Kidney epithelial cell (primary cell): ENCODE results near the gene GPC6. TPM values are rescaled to one million over a fixed set of nuclear protein-coding genes. Genes with fewer than 3 reads are reported as not detected.

Experiments used
- DNase-seq: peaks from one replicate; pipeline ENCODE4 v3.0.0-alpha.2; 2010; ENCODE audit warnings: low read depth
- H3K27me3 ChIP-seq: 2 replicates; pipeline ENCODE4 v1.6.0; 2011; ENCODE audit warnings: low read length; ENCODE audit not compliant: control insufficient read depth, insufficient read depth
- H3K36me3 ChIP-seq: 2 replicates; pipeline ENCODE4 v1.5.1; 2011; ENCODE audit warnings: low read length; ENCODE audit not compliant: control insufficient read depth, insufficient read depth
- H3K4me3 ChIP-seq: 2 replicates; pipeline ENCODE4 v1.5.1; 2011; ENCODE audit warnings: low read depth, mild to moderate bottlenecking, control low read depth, low read length
- total RNA-seq: library from RNA; depleted of rRNA; stranded (reverse); fragments of >200 nt; gene quantifications from 2 replicates; pipeline ENCODE4 v1.2.3, GENCODE V29; 2015
- TF ChIP-seq, protein P1 (sequence below): IDR thresholded peaks from 2 replicates; pipeline ENCODE4 v1.5.1; 2011; ENCODE audit warnings: mild to moderate bottlenecking, moderate library complexity, low read length, control low read depth, inconsistent platforms; ENCODE audit not compliant: insufficient read depth, poor library complexity, severe bottlenecking

GPC6 gene
- total RNA-seq, 1 donor from 2014 or later: 62.7 TPM

GRCh38 chr13:93254775-93255174, 28.2 kb downstream of the GPC6 start:
- Histone ChIP-seq H3K27me3 (no peaks in the 10 kb centered on the region), H3K36me3 (no peaks in the 10 kb centered on the region), H3K4me3 (no peak overlapping the region)
- TF ChIP-seq, protein P1, sequence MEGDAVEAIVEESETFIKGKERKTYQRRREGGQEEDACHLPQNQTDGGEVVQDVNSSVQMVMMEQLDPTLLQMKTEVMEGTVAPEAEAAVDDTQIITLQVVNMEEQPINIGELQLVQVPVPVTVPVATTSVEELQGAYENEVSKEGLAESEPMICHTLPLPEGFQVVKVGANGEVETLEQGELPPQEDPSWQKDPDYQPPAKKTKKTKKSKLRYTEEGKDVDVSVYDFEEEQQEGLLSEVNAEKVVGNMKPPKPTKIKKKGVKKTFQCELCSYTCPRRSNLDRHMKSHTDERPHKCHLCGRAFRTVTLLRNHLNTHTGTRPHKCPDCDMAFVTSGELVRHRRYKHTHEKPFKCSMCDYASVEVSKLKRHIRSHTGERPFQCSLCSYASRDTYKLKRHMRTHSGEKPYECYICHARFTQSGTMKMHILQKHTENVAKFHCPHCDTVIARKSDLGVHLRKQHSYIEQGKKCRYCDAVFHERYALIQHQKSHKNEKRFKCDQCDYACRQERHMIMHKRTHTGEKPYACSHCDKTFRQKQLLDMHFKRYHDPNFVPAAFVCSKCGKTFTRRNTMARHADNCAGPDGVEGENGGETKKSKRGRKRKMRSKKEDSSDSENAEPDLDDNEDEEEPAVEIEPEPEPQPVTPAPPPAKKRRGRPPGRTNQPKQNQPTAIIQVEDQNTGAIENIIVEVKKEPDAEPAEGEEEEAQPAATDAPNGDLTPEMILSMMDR: no peak
- DNase-seq: peak; percentile 70

DNA sequence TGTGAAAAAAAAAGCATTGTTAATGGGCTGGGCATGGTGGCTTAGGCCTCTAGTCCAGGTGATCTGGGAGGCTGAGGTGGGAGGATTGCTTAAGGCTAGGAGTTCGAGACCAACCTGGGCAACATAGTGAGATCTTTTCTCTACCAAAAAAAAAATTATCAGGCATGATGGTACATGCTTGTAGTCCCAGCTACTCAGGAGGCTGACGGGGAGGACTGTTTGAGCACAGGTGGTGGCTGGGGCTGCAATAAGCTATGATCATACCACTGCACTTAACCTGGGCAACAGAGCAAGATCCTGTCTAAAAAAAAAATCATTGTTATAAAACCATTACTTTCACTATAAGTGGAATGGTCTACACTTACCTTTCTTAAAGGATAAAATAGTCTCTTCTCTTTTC, 30.4 kb downstream of the GPC6 start:
- no peaks in the 10 kb centered on the region for H3K36me3 ChIP-seq
- no peak for DNase-seq
- H3K4me3 ChIP-seq: no peak overlapping the region
- no peaks in the 10 kb centered on the region for H3K27me3 ChIP-seq
- TF ChIP-seq, protein P1: no peak

DNA sequence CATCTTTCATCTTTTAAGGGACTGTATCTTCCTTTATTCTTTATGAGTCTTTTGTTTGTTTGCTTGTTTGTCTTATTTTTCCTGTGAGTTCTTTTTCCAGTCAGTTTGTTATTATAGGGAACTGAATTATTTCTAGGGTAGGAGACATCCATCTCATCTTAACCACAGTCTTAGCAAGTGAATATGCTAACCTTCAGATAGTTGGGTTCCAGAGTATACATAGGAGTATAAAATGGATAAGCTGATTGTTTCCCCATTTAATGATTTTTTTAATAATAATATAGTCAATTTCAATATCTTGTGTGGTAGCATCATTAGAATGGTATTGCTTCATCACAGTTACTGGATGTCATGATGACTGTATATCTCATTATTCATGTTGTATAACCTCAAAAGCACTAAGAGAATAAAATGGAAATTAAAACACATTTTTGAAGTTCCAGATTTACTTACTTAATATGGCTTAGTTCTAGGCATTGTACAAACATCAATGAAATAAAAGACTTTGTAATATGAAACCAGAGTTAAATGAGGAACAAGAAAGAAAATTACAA, 33.0 kb downstream of the GPC6 start:
- Histone ChIP-seq H3K4me3 (no peak overlapping the region), H3K36me3 (no peaks in the 10 kb centered on the region), H3K27me3 (no peaks in the 10 kb centered on the region)
- TF ChIP-seq, protein P1: no peak
- DNase-seq: no peak

DNA sequence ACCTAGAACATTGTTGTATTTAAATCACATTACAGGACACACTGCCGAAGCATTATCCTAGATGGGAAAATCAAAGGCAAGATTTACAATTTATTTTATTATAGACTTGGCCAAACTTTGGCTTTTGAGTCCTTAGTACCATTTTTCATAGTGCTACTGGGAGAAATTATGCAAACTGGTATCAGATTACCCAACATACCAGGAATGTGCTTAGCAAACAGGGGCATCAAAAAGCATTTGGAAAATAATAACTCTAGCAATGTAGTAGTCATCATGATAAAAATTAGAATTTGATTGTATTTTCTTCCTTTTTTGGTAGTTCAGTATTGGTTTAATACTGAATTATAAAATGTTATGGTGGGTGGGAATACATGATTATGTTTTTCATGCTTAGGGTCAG, 34.0 kb downstream of the GPC6 start:
- TF ChIP-seq, protein P1: no peak
- DNase-seq: no peak
- H3K27me3 ChIP-seq: no peaks in the 10 kb centered on the region

GRCh38 chr13:93262729-93263345, 36.2 kb downstream of the GPC6 start:
- Histone ChIP-seq H3K27me3 (no peaks in the 10 kb centered on the region), H3K36me3 (no peaks in the 10 kb centered on the region), H3K4me3 (no peak overlapping the region)
- TF ChIP-seq, protein P1: no peak
- peak; percentile 53 for DNase-seq

More for the DNA sequence above, 34.0 kb downstream of the GPC6 start:
- no peak overlapping the region for H3K4me3 ChIP-seq
- H3K36me3 ChIP-seq: no peaks in the 10 kb centered on the region

GRCh38 chr13:93264876-93265275, 38.3 kb downstream of the GPC6 start:
- H3K36me3 ChIP-seq: no peaks in the 10 kb centered on the region
- TF ChIP-seq, protein P1: no peak
- H3K27me3 ChIP-seq: no peaks in the 10 kb centered on the region
- no peak overlapping the region for H3K4me3 ChIP-seq
- DNase-seq: no peak
